Testis (tissue), 3 donors: ENCODE measurements around the gene RBBP8NL. TPM values are rescaled to one million over a fixed set of nuclear protein-coding genes. Genes with fewer than 3 reads are reported as not detected.

ENCODE experiments used
- DNase-seq: peaks from one replicate; pipeline ENCODE4 v3.0.0-alpha.2; 2019
- H3K27ac ChIP-seq, 2 donors: fragments of 200-600 bp; sonication (generic); one replicate each; pipeline ENCODE4 v1.5.1; 2019
- H3K27me3 ChIP-seq: fragments of 200-600 bp; sonication (generic); one replicate; pipeline ENCODE4 v1.5.1; 2019
- H3K36me3 ChIP-seq: fragments of 200-600 bp; sonication (generic); one replicate; pipeline ENCODE4 v1.5.1; 2017; ENCODE audit warnings: low read depth; ENCODE audit errors: missing control alignments
- H3K4me1 ChIP-seq: fragments of 200-600 bp; sonication (generic); one replicate; pipeline ENCODE4 v1.5.1; 2019
- H3K4me3 ChIP-seq, 2 donors: fragments of 200-600 bp; sonication (generic); one replicate each; pipeline ENCODE4 v1.5.1; 2017 to 2019
- H3K9me3 ChIP-seq: fragments of 200-600 bp; sonication (generic); one replicate; pipeline ENCODE4 v1.5.1; 2017
- POLR2A ChIP-seq: fragments of 450-650 bp; IDR thresholded peaks from one replicate; pipeline ENCODE4 v1.6.1; 2017; ENCODE audit warnings: antibody characterized with exemption, mild to moderate bottlenecking, moderate library complexity
- WGBS, 2 donors: methylation state at CpG; one replicate each; pipeline ENCODE4 v1.1.5; 2018; 5-methylcytosine and 5-hydroxymethylcytosine counted together
- intact Hi-C: fragments of 100-400 bp; cut with DNase I; formaldehyde crosslinking; loops from one replicate; pipeline ENCODE4 v1.15.1; 2023; ENCODE audit warnings: low total_unique reads
- polyA plus RNA-seq: library from polyadenylated mRNA; stranded (reverse); fragments of 350-450 nt; fragmentation: Illumina TruSeq; extraction: RNeasy Lipid Tissue Mini Kit (QIAGEN cat#74804); gene quantifications from one replicate; pipeline ENCODE4 v1.2.3, GENCODE V29; 2014; ENCODE audit warnings: low read depth, low replicate concordance; ENCODE audit not compliant: insufficient read depth
- total RNA-seq, 2 donors: library from RNA; depleted of rRNA; stranded (reverse); fragments of >200 nt; gene quantifications; one replicate each; pipeline ENCODE4 v1.2.3, GENCODE V29; 2016
- TF ChIP-seq, protein P1 (sequence below), 3 experiments: fragments of 450-650 bp in 2 of 3; fragments of 200-600 bp in 1 of 3; sonication (generic) in 1 of 3; IDR thresholded peaks; one replicate each; pipeline ENCODE4 v1.5.1; 2016 to 2019; ENCODE audit warnings: antibody characterized with exemption in 3 of 3, mild to moderate bottlenecking in 2 of 3, moderate library complexity in 1 of 3

The RBBP8NL gene
- total and polyA plus RNA-seq, 3 donors from 2014 or later = 0.81 to 2.8 (median 1.3) TPM

DNA sequence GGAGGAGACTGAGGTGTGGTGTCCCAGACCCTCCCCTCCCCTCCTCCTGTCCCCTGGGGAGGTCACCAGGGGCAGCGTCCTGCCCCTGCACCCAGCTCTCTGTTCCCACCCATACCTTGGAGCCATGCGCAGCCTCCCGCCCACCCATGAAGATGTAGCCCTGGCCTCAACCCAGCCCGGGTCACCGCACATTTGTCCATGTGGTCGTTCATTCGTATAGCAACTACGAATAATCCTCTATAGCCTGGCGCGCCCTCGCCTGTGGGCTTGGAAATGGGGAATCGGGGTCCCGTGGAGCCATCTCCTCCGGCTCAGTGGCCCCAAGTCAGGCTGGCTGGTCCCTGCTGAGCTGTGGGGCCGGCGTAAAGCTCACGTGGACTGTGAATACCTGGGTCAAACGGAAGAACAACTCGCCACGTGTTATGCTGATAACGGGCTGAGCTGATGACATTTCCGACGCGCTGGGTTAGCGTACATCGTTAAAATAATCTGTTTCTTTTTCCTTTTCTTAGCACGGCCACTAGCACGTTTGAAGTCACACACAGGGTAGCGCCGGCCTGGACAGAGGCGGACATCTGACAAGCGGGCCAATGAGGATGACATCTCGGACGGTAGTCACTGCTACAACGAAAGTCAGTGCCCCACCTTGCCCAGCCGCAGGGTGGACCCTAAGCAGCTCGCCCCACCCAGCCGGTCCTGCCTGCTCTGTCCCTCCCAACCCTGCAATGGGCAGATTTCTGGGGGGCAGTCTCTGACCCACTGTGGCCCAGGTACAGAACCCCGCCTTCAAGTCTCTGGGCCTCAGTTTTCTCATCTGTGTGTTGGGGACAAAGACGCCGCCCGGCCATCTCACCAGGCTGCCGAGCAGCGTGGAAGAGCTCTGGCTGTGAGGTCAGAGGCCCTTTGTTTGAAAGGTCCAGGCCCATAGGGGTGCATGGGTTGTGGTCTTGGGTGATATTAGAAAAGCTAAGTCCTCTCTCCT is 19.8 kb upstream of the RBBP8NL start:
- WGBS, 2 donors = 86 to 90% methylated on average over 35 to 43 of the region's 44 CpGs
- Histone ChIP-seq H3K27me3 (no peaks in the 10 kb centered on the region), H3K27ac (no peak overlapping the region), H3K4me1 (no peaks in the 10 kb centered on the region), H3K4me3 (no peak overlapping the region), H3K9me3 (no peaks in the 10 kb centered on the region), H3K36me3 (no peaks in the 10 kb centered on the region)
- no peak for DNase-seq
- intact Hi-C loops = no loop called here
- TF ChIP-seq, protein P1, sequence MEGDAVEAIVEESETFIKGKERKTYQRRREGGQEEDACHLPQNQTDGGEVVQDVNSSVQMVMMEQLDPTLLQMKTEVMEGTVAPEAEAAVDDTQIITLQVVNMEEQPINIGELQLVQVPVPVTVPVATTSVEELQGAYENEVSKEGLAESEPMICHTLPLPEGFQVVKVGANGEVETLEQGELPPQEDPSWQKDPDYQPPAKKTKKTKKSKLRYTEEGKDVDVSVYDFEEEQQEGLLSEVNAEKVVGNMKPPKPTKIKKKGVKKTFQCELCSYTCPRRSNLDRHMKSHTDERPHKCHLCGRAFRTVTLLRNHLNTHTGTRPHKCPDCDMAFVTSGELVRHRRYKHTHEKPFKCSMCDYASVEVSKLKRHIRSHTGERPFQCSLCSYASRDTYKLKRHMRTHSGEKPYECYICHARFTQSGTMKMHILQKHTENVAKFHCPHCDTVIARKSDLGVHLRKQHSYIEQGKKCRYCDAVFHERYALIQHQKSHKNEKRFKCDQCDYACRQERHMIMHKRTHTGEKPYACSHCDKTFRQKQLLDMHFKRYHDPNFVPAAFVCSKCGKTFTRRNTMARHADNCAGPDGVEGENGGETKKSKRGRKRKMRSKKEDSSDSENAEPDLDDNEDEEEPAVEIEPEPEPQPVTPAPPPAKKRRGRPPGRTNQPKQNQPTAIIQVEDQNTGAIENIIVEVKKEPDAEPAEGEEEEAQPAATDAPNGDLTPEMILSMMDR (IDR thresholded peaks at IDR 0.05) = no peak
- TF ChIP-seq POLR2A = no peak

DNA sequence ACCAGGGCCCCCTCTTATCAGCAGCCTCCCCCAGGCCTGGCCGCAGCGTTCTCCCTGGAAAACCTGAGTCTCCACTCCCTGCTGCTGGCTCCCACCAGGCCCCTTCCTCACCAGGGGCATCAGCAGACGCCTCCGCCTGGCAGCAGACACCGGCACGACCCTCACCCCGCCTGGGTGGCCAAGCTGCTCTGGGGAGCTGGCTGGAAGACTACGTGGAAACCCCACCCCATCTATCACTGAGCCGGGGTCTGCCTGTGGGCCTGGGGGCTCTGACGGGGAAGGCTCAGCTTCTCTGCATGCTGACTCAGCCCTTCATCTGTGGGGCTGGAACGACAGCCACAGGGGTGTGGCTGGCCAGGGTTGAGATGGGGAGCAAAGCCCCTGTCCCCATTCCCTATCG is 19.1 kb upstream of the RBBP8NL start:
- DNase-seq = no peak
- Histone ChIP-seq H3K27me3 (no peaks in the 10 kb centered on the region), H3K4me1 (no peaks in the 10 kb centered on the region), H3K9me3 (no peaks in the 10 kb centered on the region), H3K36me3 (no peaks in the 10 kb centered on the region), H3K4me3 (no peak overlapping the region), H3K27ac (no peak overlapping the region)
- intact Hi-C loops = no loop called here
- TF ChIP-seq POLR2A = no peak
- TF ChIP-seq, protein P1 (IDR thresholded peaks at IDR 0.05) = no peak
- WGBS, 2 donors = 42 to 43% methylated on average over 4 to 12 of the region's 12 CpGs

DNA sequence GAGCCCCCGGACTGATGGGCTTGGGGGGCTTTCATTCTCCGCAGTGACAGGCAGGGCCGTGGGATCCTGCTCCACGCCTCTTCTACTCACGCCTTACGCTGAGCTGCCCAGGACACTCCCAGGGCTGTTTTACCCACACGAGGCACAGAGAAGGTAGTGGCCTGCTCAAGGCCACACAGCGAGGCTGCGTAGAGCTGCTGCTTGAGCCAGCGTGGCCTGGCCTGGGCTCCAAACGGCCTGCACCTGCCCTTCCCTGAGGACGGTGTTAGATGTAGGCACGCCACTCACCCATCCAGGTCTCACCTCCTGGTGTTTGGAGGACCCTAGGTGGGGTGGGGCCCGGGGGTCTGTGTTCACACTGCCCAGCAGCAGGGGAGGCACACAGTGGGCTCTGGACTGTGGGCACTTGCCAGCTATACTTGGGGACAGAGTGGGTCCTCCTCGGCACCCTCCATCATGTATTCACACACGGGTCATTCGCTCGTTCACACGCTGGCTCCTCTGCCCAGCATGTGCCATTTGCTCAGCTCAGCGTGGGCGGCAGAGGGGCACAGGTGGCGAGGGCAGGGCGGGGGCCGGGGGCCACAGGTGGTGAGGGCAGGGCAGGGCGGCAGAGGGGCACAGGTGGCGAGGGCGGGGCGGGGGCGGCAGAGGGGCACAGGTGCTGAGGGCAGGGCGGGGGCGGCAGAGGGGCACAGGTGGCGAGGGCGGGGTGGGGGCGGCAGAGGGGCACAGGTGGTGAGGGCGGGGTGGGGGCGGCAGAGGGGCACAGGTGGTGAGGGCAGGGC is 18.4 kb upstream of the RBBP8NL start:
- intact Hi-C loops = no loop called here
- DNase-seq = no peak
- H3K4me1 ChIP-seq = no peaks in the 10 kb centered on the region
- 83 to 89% methylated on average over 24 to 30 of the region's 36 CpGs for WGBS, 2 donors
- no peak overlapping the region for H3K4me3 ChIP-seq
- H3K27ac ChIP-seq = no peak overlapping the region
- H3K27me3 ChIP-seq = no peaks in the 10 kb centered on the region
- H3K9me3 ChIP-seq = no peaks in the 10 kb centered on the region
- H3K36me3 ChIP-seq = no peaks in the 10 kb centered on the region
- no peak for TF ChIP-seq POLR2A
- TF ChIP-seq, protein P1 (IDR thresholded peaks at IDR 0.05) = no peak

DNA sequence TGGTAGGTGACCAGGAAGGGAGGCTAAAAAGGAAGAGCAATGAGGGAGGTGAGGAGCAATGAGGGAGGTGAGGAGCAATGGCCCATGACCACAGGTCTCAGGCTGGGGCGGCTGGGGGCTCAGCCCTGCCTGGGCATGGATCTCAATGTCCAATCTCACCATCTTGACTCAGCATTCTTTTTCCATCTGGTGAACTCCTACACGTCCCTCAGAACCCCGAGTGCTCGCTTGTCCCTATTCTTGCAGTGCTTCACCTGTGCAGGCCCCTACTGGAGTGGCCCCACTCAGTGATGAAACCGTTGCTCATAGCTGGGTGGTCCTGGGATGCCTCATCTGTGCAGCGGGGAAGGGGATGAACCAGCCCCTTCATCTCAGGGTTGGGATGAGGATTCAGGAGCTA is 16.9 kb upstream of the RBBP8NL start:
- Histone ChIP-seq H3K9me3 (no peaks in the 10 kb centered on the region), H3K27ac (no peak overlapping the region), H3K27me3 (no peaks in the 10 kb centered on the region), H3K4me1 (no peaks in the 10 kb centered on the region), H3K4me3 (no peak overlapping the region), H3K36me3 (no peaks in the 10 kb centered on the region)
- 87 to 89% methylated on average over 5 to 6 of the region's 6 CpGs for WGBS, 2 donors
- DNase-seq = no peak
- no peak for TF ChIP-seq POLR2A
- TF ChIP-seq, protein P1 (IDR thresholded peaks at IDR 0.05) = no peak
- intact Hi-C loops = no loop called here
